ENCODE measurements around the gene MRNIP.

Gene MRNIP

GRCh38 chr5:179819296-179820126 lies 39.1 kb downstream of the MRNIP start:
- TF ChIP-seq REST (IDR thresholded peaks at IDR 0.05; ENCODE audit: low read depth): no peak
- TF ChIP-seq TEAD4 (IDR thresholded peaks at IDR 0.05): no peak
- peak; percentile 98 for TF ChIP-seq MAX (IDR thresholded peaks at IDR 0.05)
- peak; percentile 39 for TF ChIP-seq YY1 (IDR thresholded peaks at IDR 0.05; ENCODE audit: low read depth)
- no peak for TF ChIP-seq CEBPB (IDR thresholded peaks at IDR 0.05)
- peak; percentile 91 for TF ChIP-seq EGR1 (IDR thresholded peaks at IDR 0.05)
- peak; percentile 60 for TF ChIP-seq EP300 (IDR thresholded peaks at IDR 0.05; ENCODE audit: borderline replicate concordance)
- peak; percentile 88 for TF ChIP-seq TCF12 (IDR thresholded peaks at IDR 0.05; ENCODE audit: low read depth)
- TF ChIP-seq USF1 (IDR thresholded peaks at IDR 0.05): peak; percentile 80

GRCh38 chr5:179818746-179819295 lies 39.8 kb downstream of the MRNIP start:
- peak; percentile 64; the same call in 1 of the 2 replicates for TF ChIP-seq ZBTB7A (IDR thresholded peaks at IDR 0.05; ENCODE audit: low read depth)
- 0 out of 2 replicates have a peak, but pooled peaks have one; percentile 18 for TF ChIP-seq TEAD4 (IDR thresholded peaks at IDR 0.05)
- TF ChIP-seq NFIC (IDR thresholded peaks at IDR 0.05): peak; percentile 64
- 0 out of 2 replicates have a peak, but pooled peaks have one; percentile 28 for TF ChIP-seq EGR1 (IDR thresholded peaks at IDR 0.05)
- TF ChIP-seq CEBPB (IDR thresholded peaks at IDR 0.05): peak; percentile 84
- no peak for TF ChIP-seq REST (IDR thresholded peaks at IDR 0.05; ENCODE audit: low read depth)
- TF ChIP-seq USF1 (IDR thresholded peaks at IDR 0.05): peak; percentile 94
- peak; percentile 63; the same call in 1 of the 2 replicates for TF ChIP-seq EP300 (IDR thresholded peaks at IDR 0.05; ENCODE audit: borderline replicate concordance)
- TF ChIP-seq CREB1 (IDR thresholded peaks at IDR 0.05; ENCODE audit: low read depth): peak; percentile 32; the same call in 1 of the 2 replicates
- TF ChIP-seq MAX (IDR thresholded peaks at IDR 0.05): no peak
- TF ChIP-seq TCF12 (IDR thresholded peaks at IDR 0.05; ENCODE audit: low read depth): peak; percentile 78; the same call in 1 of the 2 replicates
- TF ChIP-seq YY1 (IDR thresholded peaks at IDR 0.05; ENCODE audit: low read depth): no peak
- TF ChIP-seq TAF1 (IDR thresholded peaks at IDR 0.05; ENCODE audit: low read depth): peak; percentile 24
- TF ChIP-seq FOXM1 (IDR thresholded peaks at IDR 0.05; ENCODE audit: borderline replicate concordance, low read depth): no peak

GRCh38 chr5:179817890-179818745 lies 40.5 kb downstream of the MRNIP start:
- no peak for TF ChIP-seq ZBTB7A (IDR thresholded peaks at IDR 0.05; ENCODE audit: low read depth)

- TF ChIP-seq TAF1 (IDR thresholded peaks at IDR 0.05; ENCODE audit: low read depth) (no peak), YY1 (IDR thresholded peaks at IDR 0.05; ENCODE audit: low read depth) (no peak), EP300 (IDR thresholded peaks at IDR 0.05; ENCODE audit: borderline replicate concordance) (no peak), CREB1 (IDR thresholded peaks at IDR 0.05; ENCODE audit: low read depth) (no peak), RAD21 (IDR thresholded peaks at IDR 0.05; ENCODE audit: low read depth) (no peak), CEBPB (IDR thresholded peaks at IDR 0.05) (no peak), TEAD4 (IDR thresholded peaks at IDR 0.05) (no peak), MAX (IDR thresholded peaks at IDR 0.05) (no peak), REST (IDR thresholded peaks at IDR 0.05; ENCODE audit: low read depth) (no peak)
Measured at GRCh38 chr5:179817470-179817840, 41.2 kb downstream of the MRNIP start.
